KMS-11 (cell line): ENCODE measurements around the gene KLK7.
"Not testable (repeated sequence)": the region's sequence is repeated elsewhere in the genome, so short reads cannot be mapped to it uniquely, and the experiment has no call there.

Source experiments
- H2AFZ ChIP-seq: fragments of 200-600 bp; sonication (generic); 2 replicates; pipeline ENCODE4 v1.6.1; 2016; ENCODE audit warnings: antibody characterized with exemption, mixed run types, low read depth
- H3K27ac ChIP-seq: fragments of 200-600 bp; sonication (generic); 2 replicates; pipeline ENCODE4 v1.6.1; 2016; ENCODE audit warnings: mild to moderate bottlenecking, mixed run types
- H3K27me3 ChIP-seq: fragments of 200-600 bp; sonication (generic); 2 replicates; pipeline ENCODE4 v1.6.1; 2017; ENCODE audit warnings: mild to moderate bottlenecking, low read depth, mixed run types, moderate library complexity; ENCODE audit not compliant: insufficient read depth
- H3K36me3 ChIP-seq: fragments of 200-600 bp; sonication (generic); 2 replicates; pipeline ENCODE4 v1.6.1; 2017; ENCODE audit warnings: mild to moderate bottlenecking, mixed run types; ENCODE audit not compliant: insufficient read depth
- H3K4me1 ChIP-seq: fragments of 200-600 bp; sonication (generic); 2 replicates; pipeline ENCODE4 v1.6.1; 2016; ENCODE audit warnings: mild to moderate bottlenecking, low read depth, mixed run types; ENCODE audit not compliant: poor library complexity, severe bottlenecking
- H3K4me2 ChIP-seq: fragments of 200-600 bp; sonication (generic); 2 replicates; pipeline ENCODE4 v1.7.0; 2016; ENCODE audit warnings: mild to moderate bottlenecking, mixed run types
- H3K4me3 ChIP-seq: fragments of 200-600 bp; sonication (generic); IDR thresholded peaks from 2 replicates; pipeline ENCODE4 v1.6.1; 2017; ENCODE audit warnings: low read depth, low read length, mixed read lengths; ENCODE audit not compliant: insufficient read depth
- H3K79me2 ChIP-seq: fragments of 200-600 bp; sonication (generic); 2 replicates; pipeline ENCODE4 v1.6.1; 2016; ENCODE audit warnings: low read depth, mixed run types; ENCODE audit not compliant: insufficient read depth
- H3K9ac ChIP-seq: fragments of 200-600 bp; sonication (generic); 2 replicates; pipeline ENCODE4 v1.6.1; 2016; ENCODE audit warnings: mild to moderate bottlenecking, mixed run types
- H4K20me1 ChIP-seq: fragments of 200-600 bp; sonication (generic); 2 replicates; pipeline ENCODE4 v1.6.1; 2016; ENCODE audit warnings: mild to moderate bottlenecking, mixed run types; ENCODE audit not compliant: insufficient read depth
- TF ChIP-seq, protein P1 (sequence below): fragments of 200-600 bp; sonication (generic); conservative IDR thresholded peaks from 2 replicates; pipeline ENCODE4 v1.6.1; 2017; ENCODE audit warnings: low read depth, mild to moderate bottlenecking, antibody characterized with exemption, low read length, moderate library complexity, mixed read lengths

The KLK7 gene

DNA sequence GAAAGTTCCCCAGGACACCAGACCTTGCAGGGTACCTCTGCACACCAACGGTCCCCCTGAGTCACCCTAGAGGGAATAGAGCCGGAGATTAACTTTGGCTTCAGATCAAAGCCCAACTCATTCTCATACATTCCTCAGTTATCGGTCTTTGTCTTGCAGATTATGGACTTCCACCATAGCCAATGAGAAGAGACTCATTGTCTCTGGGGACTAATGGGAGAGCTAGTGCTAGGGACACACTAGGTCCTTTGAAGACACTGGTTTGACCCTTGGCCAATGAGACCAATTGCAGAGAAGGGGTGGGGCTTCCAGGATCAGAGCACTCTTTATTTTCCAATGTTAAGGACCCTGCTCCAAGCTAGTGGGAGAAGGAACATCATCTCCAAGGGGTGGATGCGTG is 6.1 kb downstream of the KLK7 start:
- H3K36me3 ChIP-seq, result no peaks in the 10 kb centered on the region
- H3K27me3 ChIP-seq, result no peaks in the 10 kb centered on the region
- no peak overlapping the region for H2AFZ ChIP-seq
- no peaks in the 10 kb centered on the region for H4K20me1 ChIP-seq
- no peak overlapping the region for H3K9ac ChIP-seq
- H3K27ac ChIP-seq, result no peak overlapping the region
- no peak overlapping the region for H3K4me2 ChIP-seq
- no peaks in the 10 kb centered on the region for H3K4me1 ChIP-seq
- no peak overlapping the region for H3K4me3 ChIP-seq
- TF ChIP-seq, protein P1, sequence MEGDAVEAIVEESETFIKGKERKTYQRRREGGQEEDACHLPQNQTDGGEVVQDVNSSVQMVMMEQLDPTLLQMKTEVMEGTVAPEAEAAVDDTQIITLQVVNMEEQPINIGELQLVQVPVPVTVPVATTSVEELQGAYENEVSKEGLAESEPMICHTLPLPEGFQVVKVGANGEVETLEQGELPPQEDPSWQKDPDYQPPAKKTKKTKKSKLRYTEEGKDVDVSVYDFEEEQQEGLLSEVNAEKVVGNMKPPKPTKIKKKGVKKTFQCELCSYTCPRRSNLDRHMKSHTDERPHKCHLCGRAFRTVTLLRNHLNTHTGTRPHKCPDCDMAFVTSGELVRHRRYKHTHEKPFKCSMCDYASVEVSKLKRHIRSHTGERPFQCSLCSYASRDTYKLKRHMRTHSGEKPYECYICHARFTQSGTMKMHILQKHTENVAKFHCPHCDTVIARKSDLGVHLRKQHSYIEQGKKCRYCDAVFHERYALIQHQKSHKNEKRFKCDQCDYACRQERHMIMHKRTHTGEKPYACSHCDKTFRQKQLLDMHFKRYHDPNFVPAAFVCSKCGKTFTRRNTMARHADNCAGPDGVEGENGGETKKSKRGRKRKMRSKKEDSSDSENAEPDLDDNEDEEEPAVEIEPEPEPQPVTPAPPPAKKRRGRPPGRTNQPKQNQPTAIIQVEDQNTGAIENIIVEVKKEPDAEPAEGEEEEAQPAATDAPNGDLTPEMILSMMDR, result no peak
- no peaks in the 10 kb centered on the region for H3K79me2 ChIP-seq

DNA sequence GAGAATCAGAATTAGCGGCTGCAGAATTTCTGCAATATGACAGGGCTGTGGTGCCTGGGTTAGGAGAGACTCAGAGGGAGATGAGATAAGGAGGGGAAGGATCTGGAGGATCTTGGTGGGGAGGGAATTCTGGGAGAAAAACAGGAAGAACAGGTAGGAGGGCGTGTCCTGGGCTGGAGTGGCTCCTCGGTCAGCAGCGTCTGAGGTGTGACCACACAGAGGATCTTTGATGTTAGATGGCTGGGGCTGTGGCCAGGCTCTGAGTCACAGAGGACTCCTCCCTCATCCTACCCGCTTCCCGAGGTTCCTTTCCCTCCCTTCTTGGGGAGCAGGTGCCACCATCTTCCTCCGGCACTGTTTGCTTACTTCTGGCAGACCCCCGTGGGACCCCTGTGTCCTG is 8.0 kb downstream of the KLK7 start:
- TF ChIP-seq, protein P1, result no peak
- Histone ChIP-seq H3K27me3 (no peaks in the 10 kb centered on the region), H3K36me3 (no peaks in the 10 kb centered on the region), H3K4me2 (no peak overlapping the region), H3K79me2 (no peaks in the 10 kb centered on the region), H4K20me1 (no peaks in the 10 kb centered on the region), H3K9ac (no peak overlapping the region), H2AFZ (no peak overlapping the region), H3K4me1 (no peaks in the 10 kb centered on the region), H3K27ac (no peak overlapping the region), H3K4me3 (no peak overlapping the region)

GRCh38 chr19:50974702-50975556 is 8.8 kb downstream of the KLK7 start:
- Histone ChIP-seq H3K4me2 (no peak overlapping the region), H3K27ac (no peak overlapping the region), H3K27me3 (no peaks in the 10 kb centered on the region), H3K9ac (no peak overlapping the region), H3K4me3 (no peak overlapping the region), H2AFZ (no peak overlapping the region), H4K20me1 (no peaks in the 10 kb centered on the region), H3K79me2 (no peaks in the 10 kb centered on the region), H3K4me1 (no peaks in the 10 kb centered on the region), H3K36me3 (no peaks in the 10 kb centered on the region)
- TF ChIP-seq, protein P1, result no peak

- H4K20me1 ChIP-seq, result no peaks in the 10 kb centered on the region
- no peak overlapping the region for H3K9ac ChIP-seq
- no peaks in the 10 kb centered on the region for H3K4me1 ChIP-seq
- no peak overlapping the region for H3K4me3 ChIP-seq
- no peak overlapping the region for H3K4me2 ChIP-seq
- H3K27ac ChIP-seq, result no peak overlapping the region
- no peak overlapping the region for H2AFZ ChIP-seq
- H3K36me3 ChIP-seq, result no peaks in the 10 kb centered on the region
- no peaks in the 10 kb centered on the region for H3K79me2 ChIP-seq
- no peaks in the 10 kb centered on the region for H3K27me3 ChIP-seq
- TF ChIP-seq, protein P1, result no peak
Measured at GRCh38 chr19:50972795-50973376, 10.8 kb downstream of the KLK7 start.

- H3K4me3 ChIP-seq, H3K27me3 ChIP-seq, H3K9ac ChIP-seq, H4K20me1 ChIP-seq, H3K27ac ChIP-seq, H3K36me3 ChIP-seq, H3K79me2 ChIP-seq, H3K4me1 ChIP-seq, H3K4me2 ChIP-seq, H2AFZ ChIP-seq: not testable (repeated sequence)
Measured at GRCh38 chr19:50969810-50970209, 13.9 kb downstream of the KLK7 start.
